Activated gamma-delta T cell treated with Interleukin-2 at 50 U/mL for 16 hours (primary cell): ENCODE results near the gene AMPD2.
A peak's percentile ranks its signal among the peaks of the same experiment; 100 is the strongest.

ENCODE experiments used
- DNase-seq: peaks from one replicate; pipeline ENCODE4 v3.0.0-alpha.2; 2020

Gene AMPD2

DNA sequence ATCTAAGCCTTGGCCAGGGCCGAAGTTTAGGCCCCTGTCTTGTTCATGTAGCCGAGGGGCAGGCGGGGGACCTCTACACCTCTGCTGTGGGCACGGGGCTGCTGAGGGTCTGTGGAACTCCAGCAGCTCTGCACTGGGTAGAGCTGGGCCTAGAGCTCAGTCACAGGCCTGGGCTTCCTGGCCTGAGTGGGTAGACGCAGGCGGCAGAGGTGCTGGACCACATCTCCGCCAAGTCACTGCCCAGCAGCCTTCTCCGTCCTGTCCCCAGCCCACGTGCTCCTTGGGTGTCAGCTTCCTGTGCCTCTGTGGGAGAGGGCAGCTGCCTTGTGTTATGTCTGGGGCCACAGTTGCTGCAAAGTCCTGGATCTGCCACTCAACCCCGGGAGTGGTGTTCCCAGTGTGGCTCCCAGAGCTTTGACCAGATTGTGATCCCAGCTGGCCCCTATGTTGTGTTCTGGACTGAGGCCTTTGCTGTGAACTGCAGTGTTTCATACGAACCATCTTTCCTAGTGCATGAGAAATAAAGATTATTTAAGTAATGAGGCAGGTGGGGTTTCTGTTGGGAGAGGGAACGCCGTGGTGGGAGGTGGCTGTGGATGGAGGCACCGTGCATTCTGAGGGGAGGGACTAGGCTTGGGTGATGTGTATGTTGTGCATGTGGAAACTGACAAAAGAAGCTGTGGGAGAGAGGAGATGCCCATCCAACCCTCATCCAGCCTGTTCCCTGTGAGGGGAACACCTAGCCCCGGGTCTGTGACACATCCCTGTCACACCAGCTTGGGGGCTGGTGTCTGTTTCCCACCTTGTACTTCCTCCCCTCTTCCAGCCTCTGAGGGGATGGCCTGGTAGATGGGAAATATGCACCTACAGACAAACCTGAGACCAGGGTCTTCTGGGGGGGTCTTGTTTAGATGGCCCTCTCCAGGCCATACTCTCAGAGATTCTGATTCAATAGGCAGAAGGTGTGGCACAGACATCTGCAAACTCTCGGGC lies 12.2 kb downstream of the AMPD2 start:
- no peak for DNase-seq

DNA sequence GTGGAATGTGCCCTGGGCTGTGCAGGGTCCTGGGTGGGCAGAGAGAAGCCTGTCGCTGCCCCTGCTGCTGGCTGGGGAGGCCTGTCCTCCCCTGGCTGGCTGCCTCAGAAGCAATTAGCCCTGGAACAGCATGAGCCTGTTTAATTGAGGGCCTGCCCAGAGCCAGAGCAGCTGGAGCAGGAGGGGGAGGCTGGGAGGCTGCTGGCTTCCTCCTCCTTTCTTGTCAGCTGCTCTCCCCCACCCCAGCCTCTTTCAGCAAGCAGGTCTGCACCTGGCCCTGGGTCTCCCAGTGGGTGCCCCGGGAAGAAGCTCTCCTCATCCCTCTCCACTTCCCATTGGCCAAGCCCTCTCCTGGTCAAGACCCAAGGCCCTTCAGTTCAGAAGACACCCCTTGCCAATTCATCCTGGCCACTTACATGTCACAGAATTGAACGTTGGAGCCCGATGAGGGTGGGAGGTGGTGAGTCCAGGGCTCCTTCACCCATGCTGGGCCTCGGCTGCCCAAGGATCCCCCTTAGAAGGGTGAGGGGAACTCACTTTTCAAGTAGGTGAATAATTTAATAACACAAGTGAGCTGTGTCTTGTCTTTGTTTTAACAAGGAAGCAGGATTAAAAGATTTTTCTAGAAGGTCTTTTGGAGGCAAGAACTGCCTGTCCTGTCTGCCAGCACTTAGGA lies 13.2 kb downstream of the AMPD2 start:
- DNase-seq: no peak

DNA sequence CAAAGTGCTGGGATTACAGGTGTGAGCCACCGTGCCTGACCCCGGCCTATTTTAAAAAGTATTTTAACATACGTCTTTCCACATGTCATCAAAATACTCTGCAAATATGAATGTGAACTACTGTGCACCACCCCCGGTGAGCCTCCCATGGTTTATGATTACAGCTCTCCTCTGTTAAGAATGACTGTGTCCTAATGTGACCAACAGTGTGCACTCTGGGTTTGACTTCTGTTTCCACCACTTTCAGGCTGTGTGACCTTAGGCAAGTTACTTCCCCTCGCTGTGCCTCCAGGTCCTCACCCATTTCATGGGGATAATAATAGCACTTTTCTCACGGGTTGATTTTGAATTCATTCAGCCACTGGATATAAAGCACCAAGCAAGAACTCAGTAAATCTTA lies 14.7 kb downstream of the AMPD2 start:
- DNase-seq: no peak

DNA sequence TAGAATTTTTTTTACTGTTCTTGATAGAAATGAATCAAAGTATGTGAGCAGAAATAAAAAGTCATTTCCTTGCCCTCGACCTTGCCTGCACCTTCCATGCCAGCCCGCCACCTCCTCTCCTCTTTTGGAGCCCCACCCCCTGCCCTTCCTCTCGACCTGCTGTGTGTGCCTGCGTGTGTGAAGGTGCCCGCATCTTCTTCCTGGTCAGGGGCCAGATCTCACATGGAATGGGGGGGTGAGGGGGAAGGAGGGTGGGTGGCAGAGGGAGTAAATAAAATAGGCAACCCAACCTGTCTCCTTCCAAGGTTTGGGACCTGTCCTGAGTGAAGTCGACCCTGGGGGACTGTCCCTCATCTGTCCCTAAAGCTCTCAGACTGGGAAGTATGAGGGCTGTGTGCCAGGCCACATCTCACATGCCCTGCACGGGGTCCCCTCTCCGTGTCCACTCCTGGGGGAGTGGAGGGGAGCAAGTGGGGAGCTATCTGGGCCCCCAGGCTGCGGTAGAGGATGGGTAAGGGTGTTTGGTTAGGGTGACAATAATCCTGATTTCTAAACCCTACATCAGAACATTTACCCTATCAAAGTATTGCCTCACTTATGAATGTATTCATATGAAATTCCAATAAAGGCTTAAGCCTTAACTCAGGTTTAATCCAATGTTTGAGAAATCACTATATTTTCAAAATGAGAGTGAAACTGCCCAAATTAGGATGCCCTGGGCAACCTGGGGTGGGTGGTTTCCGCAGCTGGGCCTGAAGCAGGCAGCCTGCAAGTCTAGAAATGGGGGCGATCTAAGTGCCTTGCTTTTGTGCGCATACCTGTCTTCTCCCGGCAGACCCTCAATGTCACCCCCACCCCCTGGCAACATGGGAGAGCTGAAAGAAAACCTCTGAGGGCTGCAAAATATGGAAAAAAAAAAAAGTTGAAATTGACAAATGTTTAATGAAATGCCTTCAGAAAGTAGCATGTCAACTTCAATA lies 15.4 kb downstream of the AMPD2 start:
- DNase-seq: no peak

DNA sequence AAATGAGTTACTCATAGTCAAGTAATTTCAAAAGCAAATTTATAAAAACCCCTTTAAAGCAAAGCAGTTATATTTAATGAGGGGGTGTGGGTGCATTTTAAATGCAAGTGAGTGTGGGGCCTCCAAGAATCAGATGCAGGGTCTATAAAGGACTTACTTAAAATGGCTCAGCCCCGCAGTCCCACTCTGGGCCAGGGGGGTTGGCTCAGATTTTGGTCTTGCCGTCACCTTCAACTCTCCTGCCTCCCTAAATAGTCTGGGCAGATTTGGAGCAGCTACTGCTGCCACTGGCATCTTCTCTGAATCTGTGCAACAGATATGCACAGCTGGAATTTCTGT lies 16.2 kb downstream of the AMPD2 start:
- DNase-seq: no peak

DNA sequence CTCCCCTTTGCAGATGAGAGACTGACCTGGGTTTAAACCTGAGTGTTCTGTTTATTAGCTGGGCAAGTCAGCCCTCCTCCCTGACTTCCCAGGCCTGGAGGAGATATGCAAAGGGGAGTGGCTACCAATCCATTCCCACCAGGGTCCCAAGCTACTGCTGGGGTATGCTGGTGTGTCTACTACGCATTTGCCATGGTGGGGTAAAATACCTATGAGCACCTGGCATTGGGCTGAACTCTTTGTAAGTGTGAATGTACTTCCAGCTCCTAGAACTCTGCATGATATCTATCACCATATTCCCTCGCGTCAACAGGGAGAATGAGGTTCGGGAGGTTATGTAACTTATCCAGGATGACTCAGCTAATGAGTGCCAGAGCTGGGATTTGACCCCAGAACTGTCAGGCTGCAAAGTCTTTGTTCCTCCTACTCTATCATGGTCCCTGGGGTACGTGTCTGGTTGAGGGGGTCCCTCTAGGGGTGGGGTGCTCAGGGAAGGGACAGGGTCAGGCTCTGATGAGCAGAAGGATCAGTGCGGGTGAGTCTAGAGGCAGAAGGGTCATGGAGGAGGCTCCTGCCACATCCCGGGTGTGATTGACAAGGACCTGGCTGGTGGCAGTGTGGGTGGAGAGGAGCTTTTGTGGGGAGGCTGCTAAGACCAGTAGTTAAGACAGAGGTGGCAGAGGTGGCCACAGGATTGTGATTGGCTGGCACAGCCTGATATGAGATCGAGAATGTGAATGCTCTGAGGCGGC lies 16.7 kb downstream of the AMPD2 start:
- no peak for DNase-seq

DNA sequence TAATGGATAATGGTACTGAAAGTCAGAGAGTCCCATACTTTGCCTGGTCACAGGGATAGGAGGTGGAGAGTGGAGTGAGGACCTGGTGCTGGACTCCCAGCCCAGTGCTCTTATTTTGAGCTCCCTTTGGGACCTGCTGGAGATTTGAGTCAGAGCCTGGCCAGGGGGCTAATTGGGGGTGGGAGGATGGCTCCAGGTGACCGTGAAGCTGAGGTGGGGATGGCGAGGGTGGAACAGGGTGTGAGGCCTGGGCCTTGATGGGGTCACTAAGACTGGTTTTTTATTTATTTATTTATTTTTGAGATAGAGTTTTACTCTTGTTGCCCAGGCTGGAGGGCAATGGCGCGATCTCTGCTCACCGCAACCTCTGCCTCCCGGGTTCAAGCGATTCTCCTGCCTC lies 17.8 kb downstream of the AMPD2 start:
- DNase-seq: no peak

DNA sequence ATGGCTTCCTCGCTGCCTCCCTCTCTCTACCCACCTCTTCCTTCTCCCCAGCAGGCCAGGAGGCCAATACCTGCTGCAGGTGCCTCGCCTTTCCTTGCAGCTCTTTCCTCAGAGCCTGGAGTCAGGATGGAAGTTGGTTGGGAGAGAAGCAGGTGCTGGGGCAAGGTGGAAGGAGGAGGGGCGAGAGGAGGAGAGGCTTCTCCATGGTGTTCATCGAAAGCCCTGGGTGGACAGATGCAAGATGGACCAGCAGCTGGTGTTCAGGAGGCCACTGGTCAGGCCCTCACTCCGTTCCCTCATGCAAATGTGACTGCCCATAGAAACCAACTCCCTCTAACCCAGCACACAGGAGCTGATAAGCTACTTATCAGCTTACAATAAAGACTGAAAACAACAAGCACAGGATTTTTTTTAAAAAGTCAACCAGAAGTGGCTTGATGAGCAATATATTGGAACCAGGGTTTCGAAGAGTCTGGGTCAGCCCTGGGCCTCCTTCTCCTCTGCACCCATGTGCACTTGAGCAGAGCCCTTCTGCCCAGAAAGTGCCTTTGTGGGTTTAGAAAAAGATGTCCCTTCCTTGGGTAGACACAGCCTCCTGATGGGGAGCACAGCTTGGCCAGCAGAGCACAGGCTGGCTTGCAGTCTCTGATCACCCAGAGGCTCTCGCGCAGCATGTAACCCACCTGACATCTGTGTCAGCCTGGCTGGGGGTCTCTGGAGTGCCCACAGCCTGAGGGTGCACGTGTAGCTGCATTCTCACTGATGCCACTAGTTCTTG lies 19.6 kb downstream of the AMPD2 start:
- no peak for DNase-seq

DNA sequence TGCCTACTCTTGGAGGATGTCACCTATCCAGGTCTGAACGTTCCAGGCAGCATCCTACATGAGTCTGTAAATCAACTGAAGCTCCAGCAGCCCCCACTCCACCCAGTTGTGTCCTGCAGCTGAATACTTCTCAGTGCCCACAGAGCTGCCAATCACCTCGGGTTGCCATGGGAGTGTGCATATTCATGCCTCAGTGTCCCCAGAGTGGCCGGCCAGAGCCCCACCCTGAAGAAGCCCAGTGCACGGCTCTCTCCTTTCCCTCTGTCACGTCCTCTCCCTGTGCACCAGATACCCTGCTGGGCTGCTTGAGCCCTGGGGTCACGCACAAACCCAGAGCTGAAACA lies 20.2 kb downstream of the AMPD2 start:
- no peak for DNase-seq

DNA sequence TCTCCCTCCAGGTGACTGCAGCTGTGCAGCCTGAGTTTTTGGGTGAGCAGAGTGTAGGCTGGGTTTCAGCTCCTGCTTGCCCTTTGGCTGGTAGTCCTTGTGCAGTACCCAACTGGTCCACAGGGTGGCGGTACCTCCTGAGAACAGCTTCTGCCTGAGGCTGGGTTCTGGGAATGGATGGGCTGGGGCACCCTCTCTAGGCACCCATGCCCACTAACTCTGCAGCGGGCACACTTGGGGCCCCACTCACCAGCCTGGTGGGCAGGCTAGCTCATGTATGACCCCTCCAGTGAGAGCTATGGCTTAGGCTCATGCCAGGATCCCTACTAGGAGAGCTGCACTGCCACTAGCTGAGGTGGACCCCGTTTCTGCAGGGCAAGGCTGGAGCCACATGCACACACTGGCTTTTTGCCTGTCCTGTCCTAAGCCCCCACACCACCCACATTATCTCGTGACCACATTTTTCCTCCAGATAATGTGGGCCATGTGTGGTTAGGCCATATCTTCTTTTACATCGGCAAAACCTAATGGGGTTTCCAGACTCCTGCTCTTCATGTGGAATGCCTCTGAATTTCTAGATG lies 20.7 kb downstream of the AMPD2 start:
- DNase-seq: peak; percentile 92

DNA sequence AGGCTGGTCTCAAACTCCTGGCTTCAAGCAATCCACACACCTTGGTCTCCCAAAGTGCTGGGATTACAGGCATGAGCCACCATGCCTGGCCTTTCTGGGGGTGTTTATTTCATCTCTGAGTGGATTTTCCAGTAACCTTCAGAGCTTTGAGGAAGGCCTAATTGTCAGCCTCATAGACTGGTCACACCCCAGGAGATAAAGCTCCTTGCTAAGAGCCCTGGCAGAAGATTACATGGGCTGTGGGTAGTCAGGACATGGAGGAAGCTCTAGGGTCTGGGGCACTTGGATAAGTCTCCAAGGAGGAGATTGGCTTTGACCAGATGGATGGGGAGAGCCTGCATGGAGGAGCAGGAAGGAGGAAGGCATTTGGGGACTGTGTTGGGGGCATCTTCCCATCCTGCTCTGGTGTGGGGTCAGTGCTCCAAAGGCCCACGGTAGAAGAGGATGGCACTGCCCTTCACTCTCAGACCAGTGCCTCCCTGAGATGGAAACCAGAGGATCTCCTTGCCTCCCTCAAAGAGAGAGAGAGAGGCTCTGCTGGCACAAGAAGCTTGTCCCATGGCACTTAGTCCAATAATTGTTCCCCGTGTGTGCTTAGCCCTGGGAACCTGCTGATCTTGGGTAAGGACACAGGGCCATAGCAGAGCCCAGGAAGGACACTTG lies 21.6 kb downstream of the AMPD2 start:
- no peak for DNase-seq

DNA sequence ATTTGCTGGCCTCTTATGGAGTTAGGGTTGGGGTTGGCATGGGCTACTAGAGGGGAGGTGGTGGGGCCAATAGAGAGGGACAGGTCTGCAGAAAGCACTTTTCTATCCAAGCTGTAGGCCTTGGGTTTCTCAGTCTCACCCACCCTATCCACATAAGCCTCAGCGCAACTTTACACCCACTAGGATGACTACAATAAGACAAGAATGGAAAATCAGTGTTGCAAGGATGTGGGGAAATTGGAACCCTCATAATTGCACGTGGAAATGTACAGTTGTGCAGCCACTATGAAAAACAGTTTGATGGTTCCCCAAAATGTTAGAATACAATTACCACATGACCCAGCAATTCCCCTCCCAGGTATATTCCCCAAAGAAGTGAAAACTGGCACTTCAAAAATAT lies 22.2 kb downstream of the AMPD2 start:
- no peak for DNase-seq

DNA sequence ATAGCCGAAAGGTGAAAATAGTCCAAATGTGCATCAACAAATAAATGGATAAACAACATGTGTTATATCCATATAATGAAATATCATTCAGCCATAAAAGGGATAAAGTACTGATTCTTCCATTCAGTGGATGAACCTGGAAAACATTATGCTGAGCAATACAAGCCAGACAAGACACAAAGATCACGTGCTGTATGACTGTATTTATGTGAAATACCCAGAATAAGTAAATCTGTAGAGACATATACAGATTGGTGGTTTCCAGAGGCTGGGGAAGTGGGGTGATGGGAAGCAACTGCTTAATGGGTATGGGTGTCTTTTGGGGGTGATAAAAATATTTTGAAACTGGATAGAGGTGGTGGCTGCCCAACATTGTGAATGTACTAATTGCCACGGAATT lies 23.0 kb downstream of the AMPD2 start:
- no peak for DNase-seq

DNA sequence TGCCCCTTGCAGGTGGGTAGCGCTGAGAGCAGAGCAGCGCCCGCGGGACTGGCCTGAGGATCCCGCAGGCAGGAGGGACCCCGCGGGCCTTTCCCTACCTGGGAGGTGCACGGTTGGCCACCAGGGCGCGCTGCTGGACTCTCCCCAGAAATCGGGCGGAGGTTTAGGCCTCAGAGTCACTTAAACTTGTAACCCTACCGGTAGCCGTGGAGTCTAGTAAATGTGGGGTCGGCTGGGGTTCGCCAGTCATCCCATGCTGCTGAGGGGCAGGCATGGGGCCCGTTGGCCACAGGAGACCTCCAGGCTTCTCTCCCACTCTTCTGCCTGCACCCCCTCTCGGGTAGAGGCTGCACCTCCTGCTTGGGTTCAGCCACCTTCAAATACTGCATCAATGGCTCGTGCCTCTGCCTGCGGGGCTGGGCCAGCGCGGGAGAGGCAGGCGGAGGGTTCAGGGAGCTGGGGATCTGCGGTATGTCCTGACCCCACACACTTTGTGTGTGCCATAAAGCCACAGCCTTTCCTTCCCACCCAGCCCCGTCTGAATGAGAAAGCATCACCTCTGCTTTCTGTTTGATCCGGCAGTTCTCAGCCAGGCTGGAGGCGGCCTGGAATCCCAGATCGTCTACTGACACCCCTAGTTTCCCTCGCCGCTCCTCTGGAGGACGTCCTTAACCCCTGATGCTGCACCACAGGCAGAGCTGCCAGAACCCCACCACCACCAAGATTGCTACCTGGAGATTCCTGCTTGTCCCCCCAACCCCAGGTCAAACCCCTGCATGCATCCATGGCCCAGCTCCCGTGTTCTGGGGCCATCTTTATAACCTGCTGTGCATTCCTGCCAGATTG lies 24.0 kb downstream of the AMPD2 start:
- DNase-seq: peak; percentile 90

DNA sequence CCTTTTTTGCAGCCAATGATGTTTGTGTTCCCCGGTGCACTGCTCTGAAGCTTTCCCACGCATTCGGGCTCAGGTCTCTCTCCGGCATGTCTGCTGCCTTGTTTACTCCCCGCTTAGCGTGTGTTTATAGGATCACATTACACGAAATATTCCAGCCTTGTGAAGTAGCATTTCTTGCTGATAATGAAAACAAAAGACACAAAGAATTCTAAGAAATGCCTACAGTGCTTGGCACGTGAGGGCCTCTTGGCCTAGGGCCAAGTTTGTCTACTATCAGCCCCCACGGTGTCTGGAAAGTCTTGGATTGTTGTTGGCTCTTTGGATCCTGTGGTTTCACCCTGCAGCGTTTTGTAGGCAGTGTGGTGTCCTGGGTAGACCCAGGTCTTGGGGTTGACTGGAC lies 25.0 kb downstream of the AMPD2 start:
- no peak for DNase-seq

DNA sequence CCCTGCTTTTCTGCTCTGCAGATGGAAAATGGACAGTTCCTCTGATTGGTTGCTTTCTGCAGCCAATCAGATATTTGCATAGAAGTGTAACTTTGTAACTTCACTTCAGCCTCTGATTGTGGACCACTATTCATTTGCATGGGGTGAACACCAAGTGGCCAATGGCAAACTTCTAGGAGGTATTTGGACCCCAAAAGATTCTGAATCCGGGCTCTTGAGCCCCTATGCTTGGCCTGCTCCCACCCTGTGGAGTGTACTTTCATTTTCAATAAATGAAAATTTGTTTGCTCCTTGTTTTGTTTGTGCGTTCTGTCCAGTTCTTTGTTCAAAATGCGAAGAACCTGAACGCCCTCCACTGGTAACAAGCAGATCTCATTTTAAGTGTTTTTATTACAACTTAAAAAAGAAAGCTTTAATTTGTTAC lies 29.9 kb downstream of the AMPD2 start:
- DNase-seq: no peak

DNA sequence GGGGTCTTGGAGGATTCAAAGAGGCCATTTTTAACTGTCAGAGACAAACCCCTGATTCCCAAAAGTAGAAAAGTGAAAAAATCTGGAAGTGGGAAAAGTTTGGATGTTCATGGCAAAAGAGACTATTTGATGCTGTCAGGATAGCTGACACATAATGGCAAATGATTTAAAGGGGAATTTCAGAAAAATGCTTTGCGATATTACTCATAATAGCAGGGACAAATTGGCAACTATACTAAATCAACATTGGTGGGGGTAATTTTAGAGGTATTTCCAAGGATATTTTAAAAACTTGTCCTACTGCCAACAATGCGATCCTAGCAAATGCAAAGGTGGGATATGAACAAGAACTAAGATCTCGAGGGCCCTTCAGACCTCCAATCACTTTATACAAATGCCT lies 31.0 kb downstream of the AMPD2 start:
- DNase-seq: no peak

DNA sequence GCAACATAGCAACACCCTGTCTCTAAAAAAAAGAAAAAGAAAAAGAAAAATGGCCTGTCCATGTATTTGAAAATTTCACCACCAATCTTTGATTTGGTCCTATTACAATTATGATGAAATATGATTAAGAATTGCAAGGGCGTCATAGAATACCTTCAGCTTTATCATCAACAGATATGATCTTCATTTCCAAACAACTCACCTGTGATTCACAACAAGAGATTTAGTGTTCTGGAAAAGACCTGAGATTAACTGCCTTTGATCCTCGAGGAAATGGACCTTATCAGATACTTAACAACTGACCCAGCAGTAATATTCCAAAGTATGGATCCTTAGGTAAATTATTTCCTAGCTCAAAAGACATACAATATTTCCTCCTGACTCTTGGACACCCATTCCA lies 32.8 kb downstream of the AMPD2 start:
- DNase-seq: no peak

DNA sequence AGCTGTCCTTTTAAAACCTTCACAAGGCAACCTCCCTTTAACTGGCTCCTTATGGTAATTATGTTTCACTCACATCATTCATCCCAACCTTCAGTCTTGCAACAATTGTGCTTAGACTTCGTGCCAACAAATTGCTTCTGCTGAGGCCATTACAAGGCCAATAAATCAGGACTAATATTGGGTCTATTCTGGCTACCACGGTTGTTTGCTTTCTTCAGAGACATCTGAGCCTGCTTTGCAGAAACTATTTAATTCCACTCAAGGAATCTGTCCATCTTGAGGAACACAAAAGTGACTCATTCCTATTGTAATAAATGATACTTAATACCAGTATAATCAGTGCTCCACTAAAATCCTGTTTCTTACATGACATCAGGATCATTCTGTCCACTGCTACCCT lies 33.7 kb downstream of the AMPD2 start:
- DNase-seq: no peak

DNA sequence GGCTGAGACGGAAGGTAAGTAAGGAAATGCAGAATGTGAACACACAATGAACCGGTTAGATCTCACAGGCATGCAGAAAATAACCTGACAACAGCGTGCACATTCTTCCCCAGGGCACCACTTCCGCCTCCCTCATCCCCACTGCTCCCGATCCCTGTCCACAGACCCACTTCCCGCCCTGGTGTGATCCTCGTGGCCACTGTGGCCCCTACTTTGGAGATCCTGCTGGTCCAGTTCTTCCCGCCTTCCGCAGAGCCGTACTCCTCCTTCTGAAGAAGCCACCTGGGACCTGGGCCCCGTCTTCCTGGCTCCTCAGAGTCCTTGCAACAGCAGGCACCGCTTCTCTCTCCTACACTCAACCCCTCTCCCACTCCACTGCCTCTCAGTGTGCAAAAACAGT lies 34.9 kb downstream of the AMPD2 start:
- no peak for DNase-seq
